RPMI8226 (cell line): ENCODE results near the gene ADNP.
"Not testable (repeated sequence)": the region's sequence is repeated elsewhere in the genome, so short reads cannot be mapped to it uniquely, and the experiment has no call there.

Source experiments
- DNase-seq: peaks from one replicate; pipeline ENCODE4 v3.0.0-alpha.2; 2015

Gene ADNP

DNA sequence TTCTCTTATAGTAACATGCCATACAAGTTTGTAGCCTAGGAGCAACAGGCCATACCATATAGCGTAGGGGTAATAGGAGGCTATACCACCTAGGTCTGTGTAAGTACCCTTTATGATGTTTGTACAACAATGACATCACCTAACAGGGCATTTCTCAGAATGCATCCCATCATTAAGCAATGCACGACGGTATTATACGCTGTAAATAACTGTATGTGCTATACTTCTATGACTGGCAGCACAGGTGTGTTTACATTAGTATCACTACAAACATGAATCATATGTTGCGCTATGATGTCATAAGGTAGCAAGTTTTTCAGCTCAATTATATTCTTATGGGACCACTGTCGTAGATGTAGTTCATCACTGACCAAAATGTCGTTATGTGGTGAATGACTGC is 31.0 kb downstream of the ADNP start:
- DNase-seq: no peak

- DNase-seq: no peak
Measured at GRCh38 chr20:50898475-50898874, 32.8 kb downstream of the ADNP start.

DNA sequence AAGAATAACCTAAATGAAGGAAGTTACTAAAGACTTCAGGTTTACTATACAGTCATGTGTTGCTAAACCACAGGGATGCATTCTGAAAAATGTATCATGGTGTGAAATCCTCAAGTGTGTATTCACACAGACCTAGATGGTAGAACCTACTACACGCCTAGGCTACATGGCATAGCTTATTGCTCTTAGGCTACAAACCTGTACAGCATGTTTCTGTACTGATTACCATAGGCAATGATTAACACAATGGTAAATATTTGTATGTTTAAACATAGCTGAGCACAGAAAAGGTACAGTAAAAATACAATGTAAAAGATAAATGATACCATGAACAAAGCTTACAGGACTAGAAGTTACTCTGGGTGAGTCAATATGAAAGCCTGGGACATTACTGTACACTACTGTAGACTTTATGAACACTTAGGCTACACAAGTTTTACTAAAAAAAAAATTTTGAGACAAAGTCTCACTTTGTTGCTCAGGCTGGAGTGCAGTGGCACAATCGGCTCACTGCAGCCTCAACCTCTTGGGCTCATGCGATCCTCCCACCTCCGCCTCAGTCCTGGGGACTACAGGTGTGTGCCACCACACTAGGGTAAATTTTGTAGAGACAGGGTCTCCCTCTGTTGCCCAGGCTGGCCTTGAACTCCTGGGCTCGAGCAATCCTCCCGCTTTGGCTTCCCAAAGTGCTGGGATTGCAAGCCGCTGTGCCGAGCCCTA is 36.0 kb downstream of the ADNP start:
- DNase-seq: no peak

GRCh38 chr20:50893620-50894019 is 37.6 kb downstream of the ADNP start:
- DNase-seq: no peak

- DNase-seq: no peak
Measured at GRCh38 chr20:50892394-50892793, 38.8 kb downstream of the ADNP start.

DNA sequence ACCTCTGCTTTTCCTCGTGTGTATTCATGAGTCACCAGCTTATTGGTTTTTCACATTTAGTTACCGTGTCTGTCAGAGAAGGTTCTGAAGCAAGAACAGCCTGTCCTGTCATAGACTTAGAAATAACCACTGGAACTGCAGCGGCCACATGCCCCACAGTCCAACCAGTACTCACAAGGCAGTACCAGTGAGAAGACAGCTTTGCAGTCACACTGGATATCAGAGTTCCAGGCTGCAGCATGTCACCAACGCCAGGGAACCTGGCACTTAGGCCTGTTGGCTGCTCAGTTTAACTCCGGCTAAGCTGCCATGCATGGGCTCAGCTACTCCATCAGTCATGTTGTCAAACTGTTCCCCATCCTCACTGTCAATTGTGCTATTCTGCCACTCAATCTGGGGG is 40.1 kb downstream of the ADNP start:
- DNase-seq: no peak

DNA sequence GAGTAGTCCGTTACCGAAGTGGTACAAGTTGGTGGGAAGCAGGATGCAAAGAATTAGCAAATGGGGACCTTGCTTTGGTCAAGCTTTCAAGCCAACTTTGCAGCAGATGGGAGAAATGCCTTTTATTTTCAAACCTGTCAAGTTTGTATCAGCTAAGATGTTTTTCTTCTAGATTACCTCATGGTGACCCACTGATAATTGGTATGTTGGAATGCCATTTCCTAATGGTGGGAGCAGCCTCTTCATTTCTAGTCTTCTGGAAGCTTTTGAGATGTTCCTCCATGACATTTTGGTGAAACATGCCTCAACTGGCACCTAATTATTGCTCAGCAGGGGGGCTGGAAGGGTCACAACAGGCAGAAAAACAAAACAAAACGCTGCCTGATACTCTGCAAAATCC is 43.7 kb downstream of the ADNP start:
- no peak for DNase-seq

- no peak for DNase-seq
Measured at GRCh38 chr20:50886184-50886790, 45.0 kb downstream of the ADNP start.

DNA sequence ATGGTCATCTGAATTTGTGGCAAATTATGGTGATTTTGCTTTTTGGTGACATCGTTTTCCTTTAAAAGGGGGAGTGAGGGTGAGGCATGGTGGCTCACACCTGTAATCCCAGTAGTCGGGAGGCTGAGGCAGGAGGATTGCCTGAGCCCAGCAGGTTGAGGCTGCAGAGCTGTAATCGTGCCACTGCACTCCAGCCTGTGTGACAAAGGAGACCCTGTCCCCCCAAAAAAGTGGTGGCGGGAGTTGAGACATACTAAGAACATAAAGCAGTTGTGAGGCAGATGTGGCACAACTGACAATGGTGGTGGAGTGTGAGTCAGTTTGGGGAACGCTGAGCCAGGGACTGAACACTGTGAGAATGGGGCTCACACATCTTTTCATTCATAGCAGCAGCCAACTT is 45.5 kb downstream of the ADNP start:
- DNase-seq: no peak

DNA sequence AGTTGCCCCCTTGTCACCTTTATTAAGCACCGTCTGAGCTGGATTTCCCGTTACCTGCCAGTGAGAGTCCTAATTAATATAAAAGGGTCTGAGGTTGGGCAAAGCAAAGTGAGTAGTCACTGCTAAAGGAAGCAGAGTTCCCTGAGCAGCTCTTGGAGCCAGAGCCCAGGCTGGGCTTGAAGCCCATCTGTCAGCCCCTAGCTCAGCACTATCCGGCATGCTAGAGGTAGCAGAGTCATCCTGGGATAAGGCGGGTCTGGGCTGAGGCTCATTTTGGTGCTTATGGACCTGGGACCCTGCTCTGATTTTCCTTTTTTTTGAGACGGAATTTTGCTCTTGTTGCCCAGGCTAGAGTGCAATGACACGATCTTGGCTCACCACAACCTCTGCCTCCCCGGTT is 46.2 kb downstream of the ADNP start:
- no peak for DNase-seq

DNA sequence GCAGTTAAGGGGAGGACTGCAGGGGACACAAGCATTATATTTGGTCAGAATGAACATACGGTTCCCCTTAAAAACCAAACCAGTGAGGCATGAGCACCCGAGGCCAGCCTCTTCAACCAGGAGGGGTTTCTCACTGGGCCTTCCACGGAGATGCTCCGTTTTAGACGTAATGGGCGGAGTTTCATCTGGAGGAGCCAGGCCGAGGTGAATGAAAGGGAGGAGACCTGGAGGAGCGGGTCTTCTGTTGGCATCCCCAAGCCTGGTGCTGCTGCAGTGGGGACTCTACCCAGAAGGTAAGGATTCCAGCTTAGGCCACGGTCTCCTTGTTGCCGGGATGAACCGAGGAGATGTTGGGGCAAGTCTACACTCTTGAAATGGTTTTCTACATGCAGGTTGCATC is 47.4 kb downstream of the ADNP start:
- DNase-seq: no peak

GRCh38 chr20:50881759-50882424 is 49.3 kb downstream of the ADNP start:
- DNase-seq: not testable (repeated sequence)

DNA sequence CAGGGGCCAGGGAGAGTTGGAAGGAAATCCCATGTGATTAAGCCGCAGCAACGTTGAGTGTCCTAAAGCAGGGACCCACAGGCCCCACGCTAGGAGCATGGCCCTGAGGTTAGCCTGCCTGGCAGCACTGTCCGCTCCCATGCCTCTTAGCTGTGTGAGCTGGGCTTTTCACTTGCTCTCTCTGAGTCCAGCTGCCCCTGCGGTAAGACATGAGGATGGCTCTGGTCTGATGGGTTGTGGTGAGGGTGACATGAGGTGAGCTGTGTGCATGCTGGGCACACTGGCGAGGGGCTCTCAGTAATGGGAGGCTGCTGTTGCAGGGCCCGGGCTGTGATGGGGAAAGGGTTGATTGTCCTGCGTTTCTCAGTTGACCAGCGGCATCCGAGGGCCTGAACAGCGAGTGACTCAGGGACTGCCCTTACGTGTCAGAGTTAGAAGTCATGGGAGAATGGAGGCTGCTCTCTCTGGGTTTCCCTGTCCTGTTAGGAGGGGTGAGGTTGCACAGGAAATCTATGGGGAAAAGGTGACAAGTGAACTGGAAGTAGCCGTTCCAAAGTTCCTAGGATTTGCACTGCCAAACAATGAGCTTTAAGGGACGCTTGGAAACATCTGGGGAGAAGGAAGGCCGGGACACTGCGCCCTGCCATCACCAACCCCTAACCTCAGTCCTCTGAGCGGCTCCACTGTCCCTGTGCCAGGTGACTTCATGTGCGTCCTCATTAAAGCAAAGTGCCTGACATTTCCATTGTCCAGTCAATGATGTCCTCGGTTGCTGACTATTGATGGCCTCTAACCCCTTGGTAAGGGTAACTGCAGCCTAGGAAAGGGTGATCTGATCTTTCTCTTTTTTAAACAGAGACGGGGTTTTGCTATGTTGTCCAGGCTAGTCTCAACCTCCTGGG is 51.3 kb downstream of the ADNP start:
- DNase-seq: no peak

- no peak for DNase-seq
Measured at GRCh38 chr20:50877232-50877743, 53.9 kb downstream of the ADNP start.

GRCh38 chr20:50876816-50877215 is 54.4 kb downstream of the ADNP start:
- no peak for DNase-seq

DNA sequence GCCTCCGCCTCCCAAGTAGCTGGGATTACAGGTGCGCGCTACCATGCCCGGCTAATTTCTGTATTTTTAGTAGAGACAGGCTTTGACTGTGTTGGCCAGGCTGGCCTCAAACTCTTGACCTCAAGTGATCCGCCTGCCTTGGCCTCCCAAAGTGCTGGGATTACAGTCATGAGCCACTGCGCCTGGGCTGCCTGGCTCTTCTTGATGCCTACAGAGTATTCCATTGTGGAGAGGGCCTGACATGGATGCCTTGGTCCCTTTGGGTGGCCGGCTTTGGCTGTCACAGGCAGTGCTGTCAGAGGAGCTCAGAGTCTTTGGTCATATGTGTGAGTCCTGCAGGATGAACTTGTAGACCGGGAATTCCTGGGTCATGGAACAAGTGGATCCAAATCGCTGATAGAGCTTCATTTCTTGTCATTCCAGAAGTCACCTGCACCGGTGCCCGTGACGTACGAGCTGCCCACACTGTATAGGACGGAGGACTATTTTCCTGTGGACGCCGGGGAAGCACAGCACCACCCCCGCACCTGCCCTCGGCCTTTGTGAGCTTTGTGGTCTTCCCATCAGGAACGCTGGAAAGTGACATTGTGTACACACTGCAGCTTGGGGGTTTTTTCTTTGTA is 55.1 kb downstream of the ADNP start:
- no peak for DNase-seq

DNA sequence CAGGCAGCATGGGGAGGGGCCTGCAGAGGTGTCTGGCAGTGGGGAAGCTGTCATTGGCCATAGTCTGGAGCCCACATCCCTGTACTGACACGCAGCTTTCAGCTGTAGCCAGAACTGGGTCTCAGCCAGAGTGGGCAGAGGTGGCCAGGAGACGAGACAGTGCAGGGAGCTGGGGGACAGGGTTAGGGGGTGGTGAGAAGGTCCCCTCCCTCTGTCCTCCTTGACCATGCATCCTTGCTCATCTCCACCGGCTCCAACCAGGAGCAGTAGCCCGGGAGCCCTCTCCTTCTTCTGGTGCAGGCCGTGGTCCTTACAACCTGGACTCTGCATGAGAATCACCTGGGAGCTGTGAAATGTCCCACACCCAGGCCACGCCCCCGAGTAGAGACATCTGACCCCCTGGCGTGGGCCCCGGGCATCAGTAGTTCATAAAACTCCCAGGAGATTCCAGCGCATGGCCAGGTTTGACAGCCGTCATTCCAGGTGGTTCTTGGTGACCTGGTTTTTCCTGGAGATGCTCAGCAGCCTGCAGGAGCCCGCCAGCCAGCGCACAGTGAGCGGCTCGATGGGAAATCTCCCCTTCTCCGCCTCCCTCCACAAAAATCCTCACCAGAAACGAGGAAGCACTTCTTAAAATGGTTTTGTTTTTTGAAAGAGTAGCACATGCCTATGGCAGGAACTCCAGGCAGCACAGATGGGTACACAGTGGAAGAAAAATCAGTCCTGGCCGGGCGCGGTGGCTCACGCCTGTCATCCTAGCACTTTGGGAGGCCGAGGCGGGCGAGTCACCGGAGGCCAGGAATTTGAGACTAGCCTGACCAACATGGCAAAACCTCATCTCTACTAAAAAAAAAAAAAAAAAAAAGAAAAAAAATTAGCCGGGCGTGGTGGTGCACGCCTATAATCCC is 56.2 kb downstream of the ADNP start:
- no peak for DNase-seq

GRCh38 chr20:50874111-50874757 is 57.0 kb downstream of the ADNP start:
- no peak for DNase-seq

DNA sequence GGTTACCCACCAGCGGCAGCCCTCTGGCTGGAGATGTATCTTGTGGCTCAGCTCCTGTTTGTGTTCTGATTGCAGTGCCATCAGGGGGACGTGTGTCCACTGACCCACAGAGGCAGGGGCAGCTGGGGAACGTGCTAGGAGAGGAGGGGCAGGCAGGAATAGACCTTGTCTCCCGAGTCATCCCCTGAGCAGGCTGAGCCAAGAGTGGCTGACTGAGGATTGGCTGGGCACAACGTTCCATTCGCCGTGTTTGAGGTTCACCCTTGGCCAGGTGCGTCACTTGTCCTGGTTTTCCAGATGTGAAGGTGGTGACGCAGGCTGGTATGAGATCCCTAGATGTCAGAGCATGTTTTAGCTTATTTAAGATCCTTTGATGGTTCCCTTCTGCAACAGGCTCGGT is 57.7 kb downstream of the ADNP start:
- no peak for DNase-seq

- no peak for DNase-seq
Measured at GRCh38 chr20:50872560-50873425, 58.4 kb downstream of the ADNP start.
